Endothelial cell (in vitro differentiated cells): Measurements from ENCODE around the gene NMD3. TPM values are rescaled to one million over a fixed set of nuclear protein-coding genes. Genes with fewer than 3 reads are reported as not detected.

Source experiments
- DNase-seq: peaks from one replicate; pipeline ENCODE4 v3.0.0; 2021; ENCODE audit warnings: low spot score
- H3K27ac Mint-ChIP-seq: one replicate; pipeline ENCODE4 v1.8.0; 2021; ENCODE audit warnings: mixed read lengths, inconsistent platforms; ENCODE audit not compliant: unreplicated experiment
- H3K27me3 Mint-ChIP-seq: one replicate; pipeline ENCODE4 v1.8.0; 2021; ENCODE audit warnings: mild to moderate bottlenecking, moderate library complexity, mixed read lengths, inconsistent platforms; ENCODE audit not compliant: unreplicated experiment
- H3K36me3 Mint-ChIP-seq: one replicate; pipeline ENCODE4 v1.8.0; 2021; ENCODE audit warnings: mild to moderate bottlenecking, low read depth, mixed read lengths, inconsistent platforms; ENCODE audit not compliant: unreplicated experiment
- H3K4me1 Mint-ChIP-seq: one replicate; pipeline ENCODE4 v1.8.0; 2021; ENCODE audit warnings: mild to moderate bottlenecking, mixed read lengths, inconsistent platforms; ENCODE audit not compliant: unreplicated experiment
- H3K4me3 Mint-ChIP-seq: one replicate; pipeline ENCODE4 v1.8.0; 2021; ENCODE audit warnings: mild to moderate bottlenecking, mixed read lengths, inconsistent platforms; ENCODE audit not compliant: unreplicated experiment
- H3K9me3 Mint-ChIP-seq: one replicate; pipeline ENCODE4 v1.8.0; 2021; ENCODE audit warnings: mixed read lengths, inconsistent platforms; ENCODE audit not compliant: unreplicated experiment
- total RNA-seq: library from RNA; stranded (reverse); fragmentation: NEBNext Ultra II Directional; extraction: Animal tissue kit (Norgen Biotek cat#: 25700); gene quantifications from one replicate; pipeline ENCODE4 v1.2.1, GENCODE V29; 2021; ENCODE audit not compliant: unreplicated experiment
- TF ChIP-seq, protein P1 (sequence below): fragments of 200-600 bp; sonication (generic); IDR thresholded peaks from one replicate; pipeline ENCODE4 v1.5.0; 2021; ENCODE audit warnings: antibody characterized with exemption; ENCODE audit not compliant: unreplicated experiment

NMD3 gene
- total RNA-seq, 1 donor from 2014 or later: 40.6 TPM

DNA sequence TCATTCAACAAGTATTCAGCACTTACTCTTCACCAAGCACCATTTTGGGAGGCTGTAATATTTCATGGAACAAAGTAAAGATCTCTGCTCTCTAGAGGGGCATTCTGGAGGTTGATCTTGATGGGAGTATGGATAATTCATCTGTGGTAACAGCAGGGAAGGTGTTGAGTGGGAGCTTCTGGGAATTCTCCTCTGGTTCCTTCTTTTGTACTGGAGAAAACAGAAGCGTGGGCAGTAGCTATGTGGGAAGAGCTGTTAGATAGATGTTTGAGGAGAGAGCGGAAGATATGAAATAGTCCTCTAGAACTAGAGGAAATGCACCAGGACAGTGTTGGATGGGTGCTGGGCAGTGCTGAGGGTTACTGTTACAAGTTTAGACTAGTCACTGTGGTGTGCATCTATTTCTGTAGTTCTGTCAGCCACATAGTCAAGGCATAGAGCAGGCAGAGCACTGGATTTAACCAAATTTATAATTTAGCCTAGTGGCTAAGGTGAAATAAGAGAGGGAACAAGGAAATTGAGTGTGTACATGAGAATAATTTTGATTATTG lies 9.6 kb downstream of the NMD3 start:
- H3K27ac Mint-ChIP-seq: no peak overlapping the region
- H3K4me3 Mint-ChIP-seq: no peak overlapping the region
- no peaks in the 10 kb centered on the region for H3K4me1 Mint-ChIP-seq
- H3K9me3 Mint-ChIP-seq: no peaks in the 10 kb centered on the region
- DNase-seq: no peak
- TF ChIP-seq, protein P1, sequence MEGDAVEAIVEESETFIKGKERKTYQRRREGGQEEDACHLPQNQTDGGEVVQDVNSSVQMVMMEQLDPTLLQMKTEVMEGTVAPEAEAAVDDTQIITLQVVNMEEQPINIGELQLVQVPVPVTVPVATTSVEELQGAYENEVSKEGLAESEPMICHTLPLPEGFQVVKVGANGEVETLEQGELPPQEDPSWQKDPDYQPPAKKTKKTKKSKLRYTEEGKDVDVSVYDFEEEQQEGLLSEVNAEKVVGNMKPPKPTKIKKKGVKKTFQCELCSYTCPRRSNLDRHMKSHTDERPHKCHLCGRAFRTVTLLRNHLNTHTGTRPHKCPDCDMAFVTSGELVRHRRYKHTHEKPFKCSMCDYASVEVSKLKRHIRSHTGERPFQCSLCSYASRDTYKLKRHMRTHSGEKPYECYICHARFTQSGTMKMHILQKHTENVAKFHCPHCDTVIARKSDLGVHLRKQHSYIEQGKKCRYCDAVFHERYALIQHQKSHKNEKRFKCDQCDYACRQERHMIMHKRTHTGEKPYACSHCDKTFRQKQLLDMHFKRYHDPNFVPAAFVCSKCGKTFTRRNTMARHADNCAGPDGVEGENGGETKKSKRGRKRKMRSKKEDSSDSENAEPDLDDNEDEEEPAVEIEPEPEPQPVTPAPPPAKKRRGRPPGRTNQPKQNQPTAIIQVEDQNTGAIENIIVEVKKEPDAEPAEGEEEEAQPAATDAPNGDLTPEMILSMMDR: no peak
- H3K36me3 Mint-ChIP-seq: peaks cover 3% of the 10 kb centered on the region
- H3K27me3 Mint-ChIP-seq: no peaks in the 10 kb centered on the region

DNA sequence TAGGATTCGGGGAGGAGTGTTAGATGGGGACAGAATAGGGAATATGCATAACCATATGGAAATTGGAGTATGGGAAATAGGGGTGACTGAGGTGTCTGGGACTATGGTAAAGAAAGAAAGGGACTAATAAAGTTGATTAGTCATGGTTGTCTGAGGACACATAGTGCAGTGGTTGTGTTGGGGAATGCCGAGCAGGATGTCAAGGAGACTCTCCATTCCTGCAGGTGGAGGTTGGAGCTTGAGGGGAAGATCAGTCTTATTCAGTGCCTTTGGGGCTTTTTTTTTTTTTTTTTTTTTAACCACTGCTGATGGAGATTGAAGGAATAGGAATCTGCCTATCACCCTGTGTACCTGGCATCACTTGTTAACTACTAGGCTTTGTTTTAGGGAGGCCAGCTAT lies 10.8 kb downstream of the NMD3 start:
- no peaks in the 10 kb centered on the region for H3K27me3 Mint-ChIP-seq
- no peak overlapping the region for H3K27ac Mint-ChIP-seq
- TF ChIP-seq, protein P1: no peak

DNA sequence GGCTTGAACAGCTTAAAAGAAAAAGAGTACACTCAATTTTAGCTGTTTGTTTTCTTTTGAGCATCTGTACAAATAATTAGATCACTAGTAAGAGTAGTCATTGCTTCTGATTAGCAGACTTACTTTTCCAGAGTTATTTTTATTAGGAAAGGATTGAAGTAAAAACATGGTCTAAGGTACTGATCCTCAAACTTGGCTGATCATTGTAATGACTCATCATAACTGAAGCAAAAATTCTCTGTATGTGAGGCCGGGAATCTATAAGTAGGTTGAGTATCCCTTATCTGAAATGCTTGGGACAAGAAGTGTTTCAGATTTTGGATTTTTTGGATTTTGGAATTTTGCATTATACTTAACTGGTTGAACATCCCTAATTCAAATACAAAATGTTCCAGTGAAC lies 12.4 kb downstream of the NMD3 start:
- no peak for DNase-seq
- Mint-ChIP-seq H3K4me3 (no peak overlapping the region), H3K9me3 (no peaks in the 10 kb centered on the region), H3K27ac (no peak overlapping the region), H3K36me3 (peaks cover 4% of the 10 kb centered on the region), H3K4me1 (no peaks in the 10 kb centered on the region), H3K27me3 (no peaks in the 10 kb centered on the region)
- TF ChIP-seq, protein P1: no peak

More for the DNA sequence above, 10.8 kb downstream of the NMD3 start:
- peaks cover 4% of the 10 kb centered on the region for H3K36me3 Mint-ChIP-seq
- no peak overlapping the region for H3K4me3 Mint-ChIP-seq
- no peaks in the 10 kb centered on the region for H3K4me1 Mint-ChIP-seq
- H3K9me3 Mint-ChIP-seq: no peaks in the 10 kb centered on the region
- no peak for DNase-seq

DNA sequence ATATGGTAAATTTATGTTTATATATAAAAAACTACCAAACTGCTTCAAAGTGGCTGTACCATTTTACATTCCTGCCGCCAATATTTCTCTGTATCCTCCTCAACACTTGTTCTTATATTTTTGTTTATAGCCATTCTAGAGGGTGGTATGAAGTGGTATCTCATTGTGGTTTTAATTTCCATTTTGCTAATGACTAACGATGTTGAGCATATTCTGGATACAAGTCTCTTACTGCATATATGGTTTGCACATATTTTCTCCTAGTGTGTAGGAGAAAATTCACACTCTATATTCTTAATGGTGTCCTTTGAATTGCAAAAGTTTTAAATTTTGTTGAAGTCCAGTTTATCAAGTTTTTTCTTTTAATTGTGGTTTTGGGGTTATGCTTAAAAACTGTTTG lies 15.1 kb downstream of the NMD3 start:
- H3K27ac Mint-ChIP-seq: no peak overlapping the region
- peaks cover 4% of the 10 kb centered on the region for H3K36me3 Mint-ChIP-seq
- H3K9me3 Mint-ChIP-seq: no peaks in the 10 kb centered on the region
- no peak overlapping the region for H3K4me3 Mint-ChIP-seq
- TF ChIP-seq, protein P1: no peak
- H3K4me1 Mint-ChIP-seq: no peaks in the 10 kb centered on the region
- DNase-seq: no peak
- no peaks in the 10 kb centered on the region for H3K27me3 Mint-ChIP-seq

DNA sequence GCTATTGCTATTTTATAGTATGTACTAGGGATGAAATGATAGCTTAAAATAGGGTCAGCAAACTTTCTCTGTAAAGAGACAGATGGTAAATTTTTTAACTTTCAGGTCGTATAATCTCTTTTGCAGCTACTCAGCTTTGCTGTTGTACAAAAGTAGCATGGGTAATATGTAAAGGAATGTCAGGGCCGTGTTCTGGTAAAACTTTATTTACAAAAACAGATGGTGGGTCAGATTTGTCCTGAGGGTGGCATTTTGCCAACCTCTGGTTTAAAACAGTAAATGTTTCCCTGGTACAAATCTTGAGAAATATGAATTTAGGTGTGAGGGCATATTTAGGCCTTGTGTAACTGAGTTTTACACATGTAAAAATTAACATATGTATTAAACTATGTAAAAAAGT lies 18.6 kb downstream of the NMD3 start:
- Mint-ChIP-seq H3K4me1 (no peaks in the 10 kb centered on the region), H3K27ac (no peak overlapping the region), H3K27me3 (no peaks in the 10 kb centered on the region), H3K9me3 (no peaks in the 10 kb centered on the region), H3K4me3 (no peak overlapping the region), H3K36me3 (peaks cover 8% of the 10 kb centered on the region)
- DNase-seq: no peak
- TF ChIP-seq, protein P1: no peak
